Measurements from ENCODE around the gene UMAD1. TPM values are rescaled to one million over a fixed set of nuclear protein-coding genes. Genes with fewer than 3 reads are reported as not detected.

Gene UMAD1
- total and polyA plus RNA-seq, 2 of the 4 experiments (the other 2 are of a cell fraction): 5.2 to 8.4 TPM

- no peak overlapping the region for H4K8ac ChIP-seq (ENCODE audit: low read depth in 2 of 2, low read length in 2 of 2)
- H3K27ac ChIP-seq (ENCODE audit: insufficient read depth, low read length): no peak overlapping the region
- H3K14ac ChIP-seq (replicated peaks; ENCODE audit: low read depth, low read length): no peak overlapping the region
- H2BK20ac ChIP-seq (ENCODE audit: low read depth, low read length): no peak overlapping the region
- no peak overlapping the region for H3K4me2 ChIP-seq (ENCODE audit: low read depth, low read length)
- dilution Hi-C loops (cut with HindIII; ENCODE audit: low sequenced_read_pairs, unreplicated experiment): no loop called here
- no peaks in the 10 kb centered on the region for H4K20me1 ChIP-seq (ENCODE audit: insufficient read depth, low read length)
- no peak overlapping the region for H2BK15ac ChIP-seq (ENCODE audit: low read depth, low read length)
- no peaks in the 10 kb centered on the region for H3K79me1 ChIP-seq (ENCODE audit: low read depth in 1 of 2, low read length in 2 of 2)
- DNase-seq: no peak
- no peak overlapping the region for H4K91ac ChIP-seq (ENCODE audit: insufficient read depth, low read depth, low read length)
- no peak overlapping the region for H3K18ac ChIP-seq (ENCODE audit: low read depth, low read length)
- no peak overlapping the region for H3K23ac ChIP-seq (ENCODE audit: low read depth, low read length)
- H2AK5ac ChIP-seq (ENCODE audit: low read depth, low read length): no peak overlapping the region
- H2AK9ac ChIP-seq (replicated peaks; ENCODE audit: low read depth, low read length, poor library complexity): no peak overlapping the region
- H2BK120ac ChIP-seq (ENCODE audit: low read depth, low read length): no peak overlapping the region
- no peaks in the 10 kb centered on the region for H3K27me3 ChIP-seq (ENCODE audit: control insufficient read depth, insufficient read depth, low read length)
- H3K9me3 ChIP-seq (ENCODE audit: control insufficient read depth, insufficient read depth, low read length): no peaks in the 10 kb centered on the region
- BruUV-seq (replicated peaks): no TSS peak
- H4K5ac ChIP-seq (ENCODE audit: low read depth, low read length): no peak overlapping the region
- no peak overlapping the region for H3K56ac ChIP-seq (ENCODE audit: extremely low read depth, insufficient read depth, low read length)
- ChIA-PET CTCF (no interaction called here), POLR2A (ENCODE audit: unreplicated experiment) (no interaction called here)
- no peak overlapping the region for H3K4ac ChIP-seq (ENCODE audit: low read depth, low read length)
- peaks cover 2% of the 10 kb centered on the region; the same call in 1 of the 2 replicates for H3K36me3 ChIP-seq (ENCODE audit: control insufficient read depth, insufficient read depth, low read length)
- intact Hi-C loops (cut with micrococcal nuclease): no loop called here
- in situ Hi-C loops (cut with MboI; ENCODE audit: low sequenced_read_pairs): no loop called here
- no CpG with 5 or more reads among the region's 3 CpGs for WGBS, 2 experiments (ENCODE audit: extremely low coverage in 2 of 2, insufficient read length in 1 of 2)
- H3K9ac ChIP-seq (ENCODE audit: low read depth, low read length): no peak overlapping the region
- H3K4me1 ChIP-seq (ENCODE audit: control insufficient read depth, insufficient read depth, low read length): no peaks in the 10 kb centered on the region
- no peak for ATAC-seq (ENCODE audit: low read depth)
- H3K9me1 ChIP-seq (ENCODE audit: insufficient read depth, low read length): no peaks in the 10 kb centered on the region
- no peak overlapping the region for H2AFZ ChIP-seq (replicated peaks; ENCODE audit: low read length, poor library complexity)
- no peak overlapping the region for H3K4me3 ChIP-seq (ENCODE audit: insufficient read depth, low read depth, low read length)
- TF ChIP-seq MAFK (IDR thresholded peaks at IDR 0.05; ENCODE audit: low read depth, low read length): no peak
- no peak for TF ChIP-seq BHLHE40 (IDR thresholded peaks at IDR 0.05; ENCODE audit: low read depth, low read length)
- no peak overlapping the region for H2BK5ac ChIP-seq (ENCODE audit: low read depth, low read length, poor library complexity, severe bottlenecking)
Measured at GRCh38 chr7:7607010-7607409, 33.5 kb upstream of the UMAD1 start.
